ENCODE measurements around the gene SLC15A2.
"Not testable (repeated sequence)": the region's sequence is repeated elsewhere in the genome, so short reads cannot be mapped to it uniquely, and the experiment has no call there.

SLC15A2 gene

GRCh38 chr3:121924734-121925133 lies 30.5 kb downstream of the SLC15A2 start:
- H3K4me3 ChIP-seq (ENCODE audit: low read depth, low read length) = no peak overlapping the region
- TF ChIP-seq CTCF (IDR thresholded peaks at IDR 0.05; ENCODE audit: low read depth, low read length, missing control alignments) = no peak
- DNase-seq (ENCODE audit: low read depth) = no peak

- no peak overlapping the region for H3K4me3 ChIP-seq (ENCODE audit: low read depth, low read length)
- TF ChIP-seq CTCF (IDR thresholded peaks at IDR 0.05; ENCODE audit: low read depth, low read length, missing control alignments) = no peak
- no peak for DNase-seq (ENCODE audit: low read depth)
These were observed 32.2 kb downstream of the SLC15A2 start for GRCh38 chr3:121926380-121926779.

- not testable (repeated sequence) for H3K4me3 ChIP-seq (ENCODE audit: low read depth, low read length); DNase-seq (ENCODE audit: low read depth)
These were observed 44.1 kb downstream of the SLC15A2 start for GRCh38 chr3:121938141-121938855.

- no peak for DNase-seq (ENCODE audit: low read depth)
- H3K4me3 ChIP-seq (ENCODE audit: low read depth, low read length) = no peak overlapping the region
- TF ChIP-seq CTCF (IDR thresholded peaks at IDR 0.05; ENCODE audit: low read depth, low read length, missing control alignments) = no peak
These were observed 47.4 kb downstream of the SLC15A2 start for GRCh38 chr3:121941592-121941991.

- H3K4me3 ChIP-seq (ENCODE audit: low read depth, low read length) = no peak overlapping the region
- no peak for TF ChIP-seq CTCF (IDR thresholded peaks at IDR 0.05; ENCODE audit: low read depth, low read length, missing control alignments)
- no peak for DNase-seq (ENCODE audit: low read depth)
These were observed 48.0 kb downstream of the SLC15A2 start for GRCh38 chr3:121942116-121942786.

- H3K4me3 ChIP-seq (ENCODE audit: low read depth, low read length) = no peak overlapping the region
- DNase-seq (ENCODE audit: low read depth) = no peak
- no peak for TF ChIP-seq CTCF (IDR thresholded peaks at IDR 0.05; ENCODE audit: low read depth, low read length, missing control alignments)
These were observed 49.2 kb downstream of the SLC15A2 start for GRCh38 chr3:121943431-121943830.

GRCh38 chr3:121948641-121949040 lies 54.4 kb downstream of the SLC15A2 start:
- TF ChIP-seq CTCF (IDR thresholded peaks at IDR 0.05; ENCODE audit: low read depth, low read length, missing control alignments) = no peak
- DNase-seq (ENCODE audit: low read depth) = no peak
- H3K4me3 ChIP-seq (ENCODE audit: low read depth, low read length) = no peak overlapping the region
